ENCODE measurements around the gene FBXL14.
"Not testable (repeated sequence)": the region's sequence is repeated elsewhere in the genome, so short reads cannot be mapped to it uniquely, and the experiment has no call there.

FBXL14 gene

DNA sequence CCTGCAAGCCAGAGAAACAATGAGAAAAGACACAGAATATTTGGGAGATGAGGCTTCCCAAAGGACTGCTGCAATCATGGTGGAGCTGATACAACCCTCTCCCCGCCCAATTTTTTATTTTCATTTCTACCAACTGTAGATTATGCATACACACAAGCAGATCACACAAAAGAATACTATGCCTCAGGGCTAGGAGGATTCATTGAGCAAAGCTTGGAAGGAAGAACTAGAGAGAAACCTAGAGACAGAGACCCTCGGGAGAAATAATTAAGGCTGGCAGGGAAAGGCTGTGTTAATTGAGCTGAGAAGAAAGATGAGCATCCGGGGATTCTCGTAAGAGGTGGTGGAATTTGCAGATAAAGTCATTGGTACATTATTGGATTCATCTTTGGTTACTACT, 24.8 kb upstream of the FBXL14 start:
- no peak for DNase-seq (ENCODE audit: low read depth)

DNA sequence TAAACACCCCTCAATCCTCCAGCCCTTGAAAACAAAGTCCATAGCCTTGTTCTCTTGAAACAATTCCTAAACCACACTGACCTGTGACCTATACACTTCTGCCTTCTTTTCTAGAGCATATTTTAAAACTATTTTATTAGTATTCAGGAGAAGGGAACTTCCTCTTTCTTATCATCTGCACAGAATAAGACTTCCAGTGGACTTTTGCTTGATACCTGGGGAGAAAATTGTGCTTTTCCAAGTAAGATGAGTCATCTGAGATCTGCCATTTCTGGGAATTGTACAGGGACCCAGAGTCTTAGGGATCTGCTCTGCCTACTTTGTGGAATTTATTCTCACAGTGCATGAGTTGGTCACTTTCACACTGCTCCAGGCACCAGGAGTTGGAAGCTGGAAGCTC, 24.1 kb upstream of the FBXL14 start:
- no peak for DNase-seq (ENCODE audit: low read depth)

DNA sequence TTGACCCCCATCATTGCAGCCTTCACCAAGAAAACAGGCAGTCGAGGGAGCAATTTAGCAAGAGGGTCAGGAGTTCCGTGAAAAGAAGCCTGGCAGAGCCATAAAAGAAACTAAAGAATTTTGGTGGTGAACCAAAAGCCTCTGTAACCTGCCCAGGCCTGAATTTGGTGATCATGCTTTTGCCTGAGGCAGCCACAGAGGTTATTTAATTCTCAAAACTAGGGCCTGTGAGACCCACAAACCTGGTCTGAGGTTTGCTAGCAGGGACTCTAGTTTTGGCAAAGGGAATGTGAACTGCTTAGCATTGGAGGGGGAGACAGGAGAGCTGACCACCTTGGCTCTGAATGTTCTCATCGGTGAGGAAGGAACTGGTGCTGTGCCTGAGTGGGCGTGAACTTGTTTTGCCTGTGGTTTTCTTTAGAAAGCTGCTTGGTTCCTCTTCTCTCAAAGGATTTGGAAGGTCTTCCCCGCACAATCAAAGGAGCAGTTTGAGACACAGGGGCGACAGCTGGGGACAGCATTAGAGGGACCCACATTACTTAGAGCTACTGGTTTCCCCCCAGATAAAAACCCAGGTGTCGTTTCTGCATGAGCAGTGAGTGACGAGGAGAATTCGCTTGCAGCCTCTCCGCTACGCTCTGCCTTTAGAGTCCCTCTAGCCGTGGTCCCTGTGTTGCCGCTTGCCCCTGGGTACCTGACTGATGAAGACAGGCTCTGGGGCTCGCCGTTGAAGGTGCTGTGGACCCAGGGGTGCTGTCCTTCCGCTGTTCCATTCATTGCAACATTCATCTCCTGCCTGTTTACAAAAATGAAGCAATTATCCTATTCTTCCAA, 22.1 kb upstream of the FBXL14 start:
- DNase-seq (ENCODE audit: low read depth), result no peak

DNA sequence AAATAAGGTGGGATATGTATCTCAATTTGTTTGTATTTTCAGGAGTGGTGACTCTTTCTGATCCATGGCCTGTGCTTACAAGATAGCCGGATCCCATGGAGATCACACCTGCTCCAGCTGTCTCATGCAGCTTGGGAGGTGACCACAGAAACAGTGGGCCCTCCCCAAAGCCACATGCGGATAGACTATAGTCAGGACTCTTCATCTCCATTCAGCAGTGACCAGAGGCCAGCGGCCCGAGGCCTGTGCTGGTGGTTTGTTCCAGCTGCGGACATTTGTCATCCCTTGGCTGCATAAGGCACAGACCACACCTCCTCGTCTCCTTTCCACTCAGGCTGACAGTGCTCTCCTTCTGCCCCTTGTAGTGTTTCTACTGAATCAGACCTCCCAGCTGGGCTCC, 20.0 kb upstream of the FBXL14 start:
- DNase-seq (ENCODE audit: low read depth), result no peak

DNA sequence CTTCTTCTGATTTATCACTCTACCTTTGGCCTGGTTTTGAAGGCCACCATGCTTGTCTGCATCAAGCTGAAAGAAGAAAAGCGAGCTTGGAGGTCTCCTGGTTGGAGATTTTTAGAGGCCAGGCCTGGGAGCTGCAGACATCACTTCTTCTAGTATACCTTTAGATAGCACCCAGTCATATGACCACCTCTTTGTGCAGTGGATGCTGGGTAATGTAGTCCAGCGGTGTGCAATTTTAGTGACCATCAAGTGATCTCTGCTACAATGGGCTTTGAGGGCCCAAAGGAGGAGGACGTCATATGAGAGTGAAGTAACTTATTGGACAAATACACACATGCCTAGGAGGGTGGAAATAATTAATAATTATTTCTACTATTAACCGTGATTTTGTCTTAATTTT, 19.5 kb upstream of the FBXL14 start:
- DNase-seq (ENCODE audit: low read depth), result no peak

DNA sequence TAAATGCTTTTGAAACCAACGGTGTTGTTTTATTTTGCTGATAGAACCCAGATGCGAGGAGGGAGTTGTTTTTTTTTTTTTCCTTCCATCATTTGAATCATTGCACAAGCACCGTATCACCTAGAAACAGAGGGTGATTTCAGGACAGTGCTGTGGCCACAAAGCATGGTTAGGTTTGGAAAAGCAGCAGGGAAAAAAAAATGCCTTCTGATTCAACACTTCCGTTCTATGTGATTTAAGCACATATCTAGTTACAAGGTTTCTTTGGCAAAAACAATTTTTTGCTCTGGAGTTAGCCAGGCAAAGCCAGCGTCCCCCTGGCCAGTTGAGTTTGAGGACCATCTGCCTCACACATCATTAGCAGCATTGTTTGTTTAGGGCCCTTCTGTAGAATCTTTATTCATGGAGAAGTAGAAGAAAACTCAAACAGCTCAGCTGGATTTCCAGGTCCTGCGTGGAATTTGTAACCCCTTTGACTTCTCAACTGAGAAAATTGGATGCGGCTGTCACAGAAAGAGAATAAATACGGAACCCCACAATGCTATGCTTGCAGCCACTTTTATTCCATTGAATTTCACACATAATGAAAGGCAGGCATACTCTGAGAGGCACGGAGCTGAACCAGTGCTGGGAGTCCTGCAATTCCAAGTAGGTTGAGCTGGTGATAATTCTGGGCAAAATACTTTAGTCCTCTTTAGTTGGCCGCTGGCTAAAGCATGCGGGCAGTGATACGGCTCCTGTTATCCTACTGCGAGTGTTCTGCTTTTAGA, 17.6 kb upstream of the FBXL14 start:
- no peak for DNase-seq (ENCODE audit: low read depth)

DNA sequence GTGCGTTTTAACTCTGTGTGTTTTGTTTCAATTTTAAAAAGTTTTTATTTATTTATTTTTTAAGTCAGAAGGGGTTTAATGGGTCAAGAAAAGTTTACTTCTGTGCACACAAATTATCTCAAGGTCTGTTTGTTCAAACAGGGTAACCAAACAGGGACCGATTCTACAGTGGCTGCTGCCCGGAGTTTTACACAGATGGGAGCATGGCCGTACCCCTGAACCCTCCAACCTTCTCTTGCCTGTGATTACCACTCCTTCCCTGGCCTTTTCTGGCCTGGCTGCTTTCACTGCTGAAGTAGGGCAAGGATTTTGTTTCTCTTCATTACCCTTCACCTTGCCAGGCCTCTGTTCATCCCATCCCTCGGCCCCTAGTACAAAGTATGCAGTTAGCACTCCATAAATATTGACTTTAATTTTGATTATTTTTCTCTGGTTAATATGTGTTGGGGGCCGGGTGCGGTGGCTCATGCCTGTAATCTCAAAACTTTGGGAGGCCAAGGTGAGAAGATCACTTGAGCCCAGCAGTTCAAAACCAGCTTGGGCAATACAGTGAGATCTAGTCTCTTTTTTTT, 15.8 kb upstream of the FBXL14 start:
- DNase-seq (ENCODE audit: low read depth), result no peak

DNA sequence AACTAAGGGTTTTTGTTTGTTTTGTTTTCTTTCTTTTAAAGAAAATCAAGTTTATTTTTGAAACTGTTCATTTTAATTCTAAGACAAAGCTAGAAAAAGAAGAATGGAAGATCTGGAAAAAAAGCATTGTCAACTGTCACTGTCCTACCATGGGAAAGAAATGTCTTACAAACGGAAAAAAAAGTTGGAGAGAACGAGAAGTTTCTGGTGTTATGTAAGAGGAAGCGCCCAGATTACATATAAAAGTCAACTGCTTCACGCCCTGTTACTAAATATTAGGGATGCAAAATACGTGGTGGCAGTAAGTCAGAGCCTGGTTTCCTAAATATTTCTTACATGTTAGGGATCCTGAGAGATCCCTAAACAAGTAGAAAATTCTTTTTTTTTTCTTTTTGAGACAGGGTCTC, 14.3 kb upstream of the FBXL14 start:
- no peak for DNase-seq (ENCODE audit: low read depth)

DNA sequence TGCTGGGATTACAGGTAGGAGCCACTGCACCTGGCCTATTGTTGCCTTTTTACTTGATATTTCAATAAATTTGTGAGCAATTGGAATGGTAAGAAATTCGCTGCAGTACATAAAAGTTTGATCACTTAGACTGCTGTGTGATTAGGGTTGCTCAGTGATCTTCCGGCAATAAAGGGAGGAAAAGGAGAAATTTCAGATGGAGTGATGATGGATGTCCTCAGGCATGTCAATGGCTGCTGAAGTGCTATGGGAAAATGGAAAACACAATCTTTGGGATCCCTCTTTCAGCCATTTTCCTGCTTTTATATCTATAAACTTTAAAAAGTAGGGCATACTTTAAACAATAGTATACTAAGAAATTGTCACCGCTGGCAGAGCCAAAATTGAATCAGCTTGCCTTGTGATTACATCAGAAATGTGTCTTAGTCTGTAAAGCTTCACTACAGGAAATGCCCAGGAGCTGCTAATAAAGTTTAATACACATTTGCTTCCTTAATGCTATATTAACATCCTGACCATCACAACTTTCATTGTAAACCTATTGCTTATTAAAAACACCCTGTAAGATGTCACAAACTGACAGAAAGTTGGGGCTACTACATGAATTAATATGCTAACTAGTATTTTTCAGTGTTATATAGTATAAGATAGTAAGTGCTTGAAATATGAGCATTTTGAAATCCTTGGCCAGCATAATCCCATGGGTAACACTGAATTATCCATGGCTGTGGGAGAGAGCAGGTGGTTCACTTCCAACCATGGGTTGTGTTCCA, 13.7 kb upstream of the FBXL14 start:
- no peak for DNase-seq (ENCODE audit: low read depth)

DNA sequence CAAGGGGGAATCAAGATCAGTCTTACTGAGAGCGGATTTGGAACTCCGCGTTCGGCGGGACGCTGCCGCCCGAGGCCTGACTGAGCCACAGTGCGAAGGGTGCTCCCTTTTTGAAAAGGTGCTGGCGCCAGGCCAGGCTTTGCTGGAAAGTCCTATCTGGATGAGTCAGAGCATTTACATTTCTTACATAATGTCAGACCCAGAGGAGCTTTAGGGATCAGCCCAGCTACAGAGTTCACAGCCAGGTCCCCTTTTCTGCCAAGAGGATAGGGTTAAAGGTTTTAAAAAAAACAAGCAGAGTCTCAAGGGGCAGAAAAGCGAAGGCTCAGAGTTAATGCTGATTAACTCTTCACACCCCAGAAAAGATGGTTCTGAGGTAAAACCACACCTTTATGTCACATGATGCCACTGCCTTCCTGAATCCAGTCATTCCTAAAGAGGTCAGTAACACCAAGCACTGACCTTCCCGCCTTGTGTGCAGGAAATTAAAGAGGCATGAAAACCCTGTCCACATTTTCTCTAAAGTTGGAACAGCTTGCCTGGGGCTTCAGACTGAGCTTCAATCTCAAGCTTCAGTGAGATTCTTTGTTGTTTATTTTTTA, 11.7 kb upstream of the FBXL14 start:
- DNase-seq (ENCODE audit: low read depth), result no peak

DNA sequence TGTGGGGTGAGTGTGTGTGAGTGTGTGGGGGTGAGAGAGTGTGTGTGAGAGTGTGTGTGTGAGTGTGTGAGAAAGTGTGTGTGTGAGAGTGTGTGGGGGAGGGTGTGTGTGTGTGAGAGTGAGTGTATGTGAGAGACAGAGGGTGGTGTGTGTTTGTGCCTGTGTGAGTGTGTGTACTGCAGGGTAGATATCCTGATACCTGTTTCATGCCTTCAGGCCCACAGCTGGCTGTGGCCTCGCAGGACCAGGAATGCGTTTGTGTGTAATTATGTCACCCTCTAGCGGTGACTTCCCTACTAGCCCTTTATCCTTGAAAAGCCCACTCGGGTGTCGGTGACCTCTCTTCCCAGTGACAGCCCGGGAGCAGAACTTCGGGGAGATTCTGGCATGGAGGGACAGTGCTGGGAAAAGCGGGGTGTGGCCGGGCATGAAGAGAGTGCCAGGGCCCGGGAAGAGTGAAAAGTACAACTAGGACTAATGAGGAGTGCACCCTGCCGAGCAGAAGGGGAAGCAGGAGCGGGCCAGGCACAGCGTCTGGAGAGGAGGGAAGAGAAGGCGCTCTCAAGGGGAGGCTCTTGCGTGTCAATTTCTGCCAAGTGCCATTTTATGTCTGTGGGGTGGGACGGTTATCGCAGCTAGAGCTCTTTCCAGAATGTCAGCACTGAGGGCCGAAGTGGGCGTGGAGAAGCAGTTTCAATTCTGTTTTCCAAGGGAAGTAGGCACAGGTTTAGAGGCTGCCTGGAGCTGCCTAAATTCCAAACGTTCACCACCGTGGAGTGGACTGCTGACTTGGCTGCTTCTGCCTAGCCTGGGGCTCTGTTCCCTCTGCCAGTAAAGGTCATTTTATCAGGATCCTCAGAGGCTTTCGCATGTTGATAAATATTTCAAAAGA, 11.0 kb upstream of the FBXL14 start:
- DNase-seq (ENCODE audit: low read depth), result no peak

DNA sequence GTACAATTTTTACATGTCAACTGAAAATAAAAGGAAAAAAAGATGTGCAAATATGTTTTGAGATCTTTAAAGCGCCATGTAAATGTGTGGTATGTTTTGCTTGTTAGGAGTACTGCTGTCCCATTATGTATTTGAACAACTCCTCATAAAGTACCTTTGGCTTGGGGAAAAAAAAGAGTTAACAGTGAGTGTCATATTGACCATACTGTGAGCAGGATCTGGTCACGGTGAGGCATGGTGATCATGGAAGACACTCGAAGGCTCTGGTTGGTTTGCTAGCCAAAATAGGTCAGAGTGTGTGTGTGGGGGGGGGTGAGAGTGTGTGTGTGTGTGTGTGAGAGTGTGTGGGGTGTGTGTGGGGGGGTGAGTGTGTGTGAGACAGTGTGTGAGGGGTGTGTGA, 10.1 kb upstream of the FBXL14 start:
- DNase-seq (ENCODE audit: low read depth), result no peak

DNA sequence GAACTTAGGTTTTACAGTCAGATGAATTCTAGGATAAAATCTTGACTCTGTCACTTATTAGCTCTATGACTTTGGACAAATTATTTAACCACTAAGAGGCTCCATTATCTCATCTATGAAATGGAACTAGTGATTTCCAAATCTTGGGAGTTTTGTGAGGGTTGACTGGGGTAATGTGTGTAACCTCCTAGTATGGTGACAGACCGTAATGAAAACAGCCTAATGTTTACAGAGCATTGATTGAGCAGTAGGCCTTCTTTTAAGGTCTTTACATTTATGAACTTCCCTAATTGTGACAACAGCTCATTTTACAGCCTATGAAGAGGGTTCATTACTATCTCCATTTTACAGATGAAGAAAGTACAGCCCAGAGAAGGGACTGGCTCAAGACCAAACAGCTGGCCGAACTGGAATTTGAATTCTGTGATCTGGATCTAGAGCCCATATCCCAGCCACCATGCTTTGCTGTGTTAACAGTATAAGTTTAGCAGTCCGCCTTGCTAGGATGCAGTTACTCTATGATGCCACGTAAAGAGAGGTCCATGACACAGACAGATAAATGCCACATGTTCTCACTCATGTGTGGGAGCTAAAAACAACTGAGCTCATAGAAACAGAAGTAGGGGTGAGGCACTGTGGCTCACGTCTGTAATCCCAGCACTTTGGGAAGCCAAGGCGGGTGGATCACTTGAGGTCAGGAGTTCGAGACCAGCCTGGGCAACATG, 9.1 kb upstream of the FBXL14 start:
- no peak for DNase-seq (ENCODE audit: low read depth)

DNA sequence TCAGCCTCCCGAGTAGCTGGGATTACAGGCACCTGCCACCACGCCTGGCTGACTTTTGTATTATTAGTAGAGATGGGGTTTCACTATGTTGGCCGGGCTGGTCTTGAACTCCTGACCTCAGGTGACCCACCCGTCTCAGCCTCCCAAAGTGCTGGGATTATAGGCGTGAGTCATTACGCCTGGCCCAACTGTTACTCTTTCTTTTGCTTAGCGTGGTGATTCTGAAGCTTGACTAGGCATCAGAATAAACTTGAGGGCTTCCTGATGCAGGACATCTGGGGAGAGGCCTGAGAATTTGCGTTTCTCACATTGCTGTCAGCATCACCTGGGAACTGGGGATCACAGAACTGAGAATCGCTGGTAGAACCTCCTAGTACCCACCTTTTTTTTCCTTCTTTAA, 8.3 kb upstream of the FBXL14 start:
- not testable (repeated sequence) for DNase-seq (ENCODE audit: low read depth)

DNA sequence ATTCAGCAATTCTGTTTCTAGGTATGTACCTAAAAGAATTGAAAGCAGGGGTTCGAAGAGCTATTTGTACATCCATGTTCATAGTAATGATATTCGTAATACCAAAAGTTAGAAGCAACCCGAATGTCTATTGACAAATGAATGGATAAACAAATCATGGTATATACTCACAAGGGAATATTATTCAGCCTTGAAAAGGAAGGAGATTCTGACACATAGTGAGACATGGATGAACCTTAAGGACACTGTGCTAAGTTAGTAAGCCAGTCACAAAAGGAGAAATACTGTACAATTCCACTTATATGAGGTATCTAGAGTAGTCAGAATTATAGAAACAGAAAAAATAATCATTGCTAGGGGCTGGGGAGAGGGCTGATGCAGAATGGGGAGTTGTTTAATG, 4.4 kb upstream of the FBXL14 start:
- DNase-seq (ENCODE audit: low read depth), result no peak

DNA sequence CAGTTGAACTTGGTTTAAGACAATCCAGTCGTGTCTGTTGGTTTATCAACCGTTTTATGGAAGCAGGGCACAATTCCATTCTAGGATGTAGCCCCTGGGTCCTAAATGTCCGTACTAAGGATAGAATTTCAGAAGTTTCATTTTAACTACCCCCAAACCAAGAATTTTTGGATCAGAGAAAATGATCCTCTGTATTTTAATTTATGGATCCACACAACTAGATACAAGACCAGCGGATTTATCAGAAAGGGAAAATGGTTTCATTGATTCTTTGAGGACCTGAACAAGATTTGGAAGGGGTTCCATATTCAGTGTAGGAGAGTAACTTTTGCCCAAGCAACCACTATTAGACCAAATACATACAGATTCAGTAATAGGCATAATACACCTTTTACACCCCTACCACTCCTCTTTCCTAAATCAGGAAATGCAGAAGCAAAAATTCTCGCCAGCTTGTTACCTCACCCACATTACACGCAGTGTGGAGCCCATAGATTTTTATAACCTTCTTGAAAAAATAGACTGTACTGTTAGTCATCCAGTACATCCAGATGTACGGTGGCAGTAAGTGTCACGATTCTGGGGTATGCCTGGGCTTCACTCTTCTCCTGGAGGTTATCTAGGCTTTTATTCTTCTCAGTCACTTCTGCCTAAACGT, 1.4 kb upstream of the FBXL14 start:
- no peak for DNase-seq (ENCODE audit: low read depth)

DNA sequence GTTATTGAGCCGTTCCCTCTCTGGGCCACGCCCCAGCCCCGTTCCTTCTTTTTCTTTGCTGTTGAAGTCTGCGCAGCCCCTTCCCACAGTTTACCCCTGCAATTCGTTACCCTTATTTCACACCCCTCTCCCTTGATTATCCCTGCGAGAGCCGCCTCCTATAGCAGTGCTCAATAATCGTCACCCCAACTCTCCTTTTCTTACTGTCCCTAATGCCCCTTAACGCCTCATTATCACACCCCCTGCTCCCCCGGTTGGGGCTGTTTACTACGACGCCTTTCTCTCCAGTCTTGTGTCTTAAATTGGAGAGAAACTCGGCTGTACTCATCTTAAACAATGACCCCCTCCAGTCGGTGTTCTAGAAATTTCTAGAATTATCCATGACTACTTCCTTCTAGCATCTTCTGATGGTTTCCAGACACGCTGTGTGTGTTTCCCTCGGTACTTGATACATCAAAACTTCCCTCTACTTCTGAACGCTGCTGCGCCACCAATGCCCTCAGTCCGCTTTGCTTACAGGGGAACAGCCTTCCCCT, 713 bp upstream of the FBXL14 start:
- DNase-seq (ENCODE audit: low read depth), result no peak

DNA sequence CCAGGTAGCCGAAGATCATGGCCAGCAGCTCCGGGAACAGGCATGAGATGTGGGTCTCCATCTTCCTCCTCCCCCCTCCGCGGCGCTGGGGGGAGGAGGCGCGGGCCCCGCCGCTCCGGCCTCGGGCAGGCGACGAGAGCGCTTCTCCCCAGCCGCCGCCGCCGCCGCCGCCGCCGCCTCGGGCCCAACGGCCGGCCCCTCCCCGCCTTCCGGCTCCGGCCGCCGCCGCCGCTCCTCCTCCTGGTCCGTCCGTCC, 448 bp downstream of the FBXL14 start:
- no peak for DNase-seq (ENCODE audit: low read depth)

DNA sequence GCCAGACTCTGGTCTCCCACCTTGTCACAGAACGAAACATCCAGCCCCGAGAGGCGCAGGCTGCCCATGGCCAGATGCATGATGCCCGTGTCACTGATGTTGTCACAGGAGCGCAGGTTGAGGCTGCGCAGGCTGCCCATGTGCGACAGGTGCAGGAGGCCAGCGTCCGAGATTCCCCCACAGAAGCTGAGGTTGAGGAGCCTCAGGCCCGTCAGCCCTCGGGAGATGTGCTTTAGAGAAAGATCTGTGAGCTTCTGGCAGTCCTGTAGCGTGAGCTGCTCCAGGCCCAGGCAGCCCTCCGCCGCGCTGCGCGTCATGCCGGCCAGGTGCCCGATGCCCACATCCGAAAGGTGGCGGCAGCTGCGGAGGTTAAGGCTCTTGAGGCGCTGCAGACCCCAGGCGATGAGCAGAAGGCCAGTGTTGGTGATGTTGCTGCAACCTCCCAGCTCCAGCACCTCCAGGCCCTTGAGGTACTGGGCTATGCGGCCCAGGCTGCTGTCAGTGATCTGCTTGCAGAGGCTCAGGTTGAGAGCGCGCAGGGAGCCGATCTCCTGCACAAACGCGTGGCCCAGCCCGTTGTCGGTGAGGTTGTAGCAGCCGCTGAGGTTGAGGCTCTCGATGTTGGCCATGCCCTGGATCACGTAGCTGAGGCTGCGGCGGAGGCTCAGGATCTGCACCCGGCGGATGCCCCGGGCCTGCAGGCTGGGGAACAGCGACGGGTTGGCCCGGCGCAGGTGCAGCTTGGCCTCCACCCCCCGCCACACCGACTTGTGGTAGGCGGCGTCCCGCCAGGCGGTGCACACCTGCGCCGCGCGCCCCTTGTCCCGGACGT, 991 bp downstream of the FBXL14 start:
- DNase-seq (ENCODE audit: low read depth), result peak; percentile 53

Measured in T-helper 22 cell (primary cell).